GM18498 (cell line): Measurements from ENCODE around the gene FAM83G.
"Not testable (repeated sequence)": the region's sequence is repeated elsewhere in the genome, so short reads cannot be mapped to it uniquely, and the experiment has no call there.

Source experiments
- ATAC-seq: cut with Tn5 transposase; IDR thresholded peaks from one replicate; pipeline ENCODE4 v1.9.1; 2021; ENCODE audit warnings: mild to moderate bottlenecking, moderate library complexity; ENCODE audit not compliant: unreplicated experiment

FAM83G gene

DNA sequence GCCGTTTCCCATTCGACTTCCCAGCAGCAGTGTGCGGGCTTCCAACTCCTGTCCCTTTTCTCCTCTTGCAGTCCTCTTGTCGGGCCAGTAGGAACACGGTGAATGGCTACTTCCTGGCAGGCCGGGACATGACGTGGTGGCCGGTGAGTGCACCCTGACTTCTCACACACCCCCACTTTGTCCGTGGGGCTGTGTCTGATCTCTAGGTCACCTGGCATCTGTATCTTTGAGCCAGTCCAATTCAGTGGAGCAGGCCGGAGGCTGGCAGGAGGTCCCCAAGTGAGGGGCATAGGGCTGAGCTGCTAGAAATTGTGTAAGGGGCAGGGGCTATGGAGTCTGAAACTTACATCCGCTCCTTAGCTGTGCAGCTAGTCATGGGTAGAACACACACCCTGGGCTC is 46.0 kb downstream of the FAM83G start:
- no peak for ATAC-seq

DNA sequence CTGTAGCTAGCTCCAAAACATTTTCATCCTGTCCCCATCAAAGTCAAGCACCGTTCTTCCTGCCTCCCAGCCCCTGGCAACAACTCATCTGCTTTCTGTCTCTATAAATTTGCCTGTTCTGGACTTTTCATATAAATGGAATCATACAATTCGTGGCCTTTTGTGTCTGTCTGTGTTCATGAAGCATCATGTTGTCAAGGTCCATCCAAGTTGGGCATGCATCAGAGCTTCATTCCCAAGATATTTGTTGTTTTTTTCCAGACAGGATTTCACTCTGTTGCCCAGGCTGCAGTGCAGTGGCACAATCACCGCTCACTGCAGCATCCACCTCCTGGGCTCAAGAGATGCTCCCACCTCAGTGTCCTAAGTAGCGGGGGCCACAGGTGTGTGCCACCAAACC is 46.7 kb downstream of the FAM83G start:
- no peak for ATAC-seq

DNA sequence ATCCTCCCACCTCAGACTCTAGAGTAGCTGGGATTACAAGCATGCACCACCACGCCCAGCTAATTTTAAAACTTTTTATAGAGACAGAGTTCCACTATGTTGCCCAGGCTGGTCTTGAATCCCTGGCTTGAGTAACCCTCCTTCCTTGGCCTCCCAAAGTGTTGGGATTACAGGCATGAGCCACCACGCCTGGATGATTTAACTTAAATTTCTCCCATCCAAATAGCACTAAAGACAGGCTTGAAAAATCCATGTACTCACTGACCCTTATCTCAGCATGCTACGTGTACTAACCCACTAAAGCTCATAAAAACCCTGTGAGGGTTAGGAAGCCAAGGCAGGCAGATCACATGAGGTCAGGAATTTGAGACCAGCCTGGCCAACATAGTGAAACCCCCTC is 48.0 kb downstream of the FAM83G start:
- no peak for ATAC-seq

DNA sequence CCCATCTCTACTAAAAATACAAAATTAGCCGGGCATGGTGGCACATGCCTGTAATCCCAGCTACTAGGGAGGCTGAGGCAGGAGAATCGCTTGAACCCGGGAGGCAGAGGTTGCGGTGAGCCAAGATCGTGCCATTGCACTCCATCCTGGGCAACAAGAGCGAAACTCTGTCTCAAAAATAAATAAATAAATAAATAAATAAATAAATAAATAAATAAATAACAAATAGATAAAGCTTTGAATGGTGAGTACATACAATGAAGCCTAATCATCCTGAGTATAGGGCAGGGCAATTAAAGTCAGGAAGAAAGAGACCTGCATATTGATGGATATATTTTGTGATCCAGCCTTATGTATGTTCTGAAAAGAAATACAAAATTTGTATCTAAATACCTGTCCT is 48.5 kb downstream of the FAM83G start:
- ATAC-seq: not testable (repeated sequence)

DNA sequence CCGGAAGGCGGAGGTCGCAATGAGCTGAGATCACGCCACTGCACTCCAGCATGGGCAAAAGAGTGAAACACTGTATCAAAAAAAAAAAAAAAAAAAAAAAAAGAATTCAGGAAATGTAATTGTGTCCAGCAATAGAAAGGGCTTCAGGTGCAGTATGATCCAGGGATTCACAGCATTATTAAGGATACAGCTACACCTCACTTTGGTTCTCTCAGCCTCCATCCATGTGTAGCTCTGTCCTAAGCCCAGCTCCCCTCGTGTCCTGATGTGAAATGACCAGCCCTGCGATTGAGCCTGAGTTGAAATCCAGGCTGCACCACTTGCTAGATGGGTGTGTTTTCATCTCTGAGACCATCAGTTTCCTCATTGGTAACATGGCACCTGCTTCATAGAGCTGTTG is 49.6 kb downstream of the FAM83G start:
- no peak for ATAC-seq

DNA sequence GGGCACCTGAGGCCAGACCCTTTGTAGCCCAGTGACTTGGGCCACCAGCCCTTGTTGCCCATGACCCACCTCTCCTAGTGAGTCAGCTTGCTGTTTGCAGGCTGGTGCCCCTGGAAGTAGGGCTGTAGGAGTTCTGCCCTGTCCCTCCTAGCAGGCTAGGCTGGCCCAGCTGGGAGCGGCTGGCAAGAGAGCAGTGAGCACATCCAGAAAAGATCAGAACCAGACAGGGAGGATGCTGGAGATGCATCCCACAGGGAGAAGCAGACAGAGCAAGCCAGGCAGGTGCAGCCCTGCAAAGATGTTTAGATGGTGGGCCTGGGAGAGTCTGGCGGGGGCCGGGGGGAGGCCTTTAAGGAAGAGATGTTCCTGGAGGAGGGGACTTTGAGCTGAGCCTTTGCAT is 50.2 kb downstream of the FAM83G start:
- no peak for ATAC-seq

DNA sequence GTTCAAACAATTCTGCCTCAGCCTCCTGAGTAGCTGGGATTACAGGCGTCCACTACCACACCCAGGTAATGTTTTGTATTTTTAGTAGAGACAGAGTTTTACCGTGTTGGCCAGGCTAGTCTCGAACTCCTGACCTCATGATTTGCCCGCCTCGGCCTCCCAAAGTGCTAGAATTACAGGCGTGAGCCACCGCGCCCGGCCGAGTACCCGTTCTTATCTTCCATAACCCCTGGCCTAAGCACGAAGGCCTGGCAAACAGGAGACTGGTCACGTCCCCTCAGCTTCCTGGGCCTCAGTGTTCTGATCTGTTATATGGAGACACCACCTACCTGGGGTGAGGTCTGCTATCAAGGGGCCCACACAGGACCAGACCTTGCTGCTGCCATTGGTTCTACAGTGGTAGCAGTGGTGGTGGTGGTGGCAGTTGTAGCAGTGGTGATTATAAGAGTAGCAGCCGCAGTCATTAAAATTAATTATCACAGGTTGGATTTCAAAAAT is 51.3 kb downstream of the FAM83G start:
- ATAC-seq: no peak

DNA sequence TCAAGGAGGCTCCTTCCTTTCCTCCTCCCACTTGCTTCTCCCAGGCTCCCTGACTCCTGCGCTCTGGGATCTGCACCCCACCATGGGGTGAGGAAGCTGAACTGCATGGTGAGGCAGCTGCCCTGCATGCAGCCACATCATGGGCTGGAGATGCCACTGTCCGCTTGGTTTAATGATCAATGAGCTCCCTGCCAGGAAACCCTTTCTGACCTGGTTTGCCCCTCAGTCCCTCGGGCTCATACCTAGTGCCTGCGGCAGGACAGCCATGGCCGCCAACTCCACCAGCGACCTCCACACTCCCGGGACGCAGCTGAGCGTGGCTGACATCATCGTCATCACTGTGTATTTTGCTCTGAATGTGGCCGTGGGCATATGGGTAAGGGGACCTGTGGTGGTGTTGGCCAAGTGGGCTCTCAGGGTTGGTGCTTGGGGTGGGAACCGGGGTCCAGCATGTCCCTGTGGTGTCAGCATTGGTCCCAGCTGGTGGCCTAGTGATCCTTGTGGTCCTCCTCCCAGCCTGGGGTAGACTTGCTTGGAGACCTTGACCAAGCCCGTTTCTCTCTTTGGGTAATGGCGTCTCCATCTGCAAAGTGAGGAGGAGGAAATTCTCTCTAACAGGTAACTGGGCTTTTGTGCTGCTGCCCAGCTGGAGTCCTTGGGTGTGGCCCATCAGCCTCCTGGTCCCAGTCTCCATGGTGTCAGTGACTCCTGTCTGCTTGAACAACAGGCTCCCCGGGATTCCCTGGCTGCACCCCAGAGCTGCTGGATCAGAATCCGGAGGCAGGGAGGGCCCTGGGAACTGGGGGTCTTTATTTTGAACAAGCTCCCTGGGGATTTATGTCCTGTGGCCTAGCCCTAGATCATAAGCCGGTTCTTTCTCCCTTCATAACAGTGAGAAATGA is 52.4 kb downstream of the FAM83G start, which contains the start of gene SLC5A10:
TSS of gene SLC5A10 (plus strand) at position 225 of the 902 bp plus-strand sequence. CDS start at position 266, 41 bp downstream.
- no peak for ATAC-seq

DNA sequence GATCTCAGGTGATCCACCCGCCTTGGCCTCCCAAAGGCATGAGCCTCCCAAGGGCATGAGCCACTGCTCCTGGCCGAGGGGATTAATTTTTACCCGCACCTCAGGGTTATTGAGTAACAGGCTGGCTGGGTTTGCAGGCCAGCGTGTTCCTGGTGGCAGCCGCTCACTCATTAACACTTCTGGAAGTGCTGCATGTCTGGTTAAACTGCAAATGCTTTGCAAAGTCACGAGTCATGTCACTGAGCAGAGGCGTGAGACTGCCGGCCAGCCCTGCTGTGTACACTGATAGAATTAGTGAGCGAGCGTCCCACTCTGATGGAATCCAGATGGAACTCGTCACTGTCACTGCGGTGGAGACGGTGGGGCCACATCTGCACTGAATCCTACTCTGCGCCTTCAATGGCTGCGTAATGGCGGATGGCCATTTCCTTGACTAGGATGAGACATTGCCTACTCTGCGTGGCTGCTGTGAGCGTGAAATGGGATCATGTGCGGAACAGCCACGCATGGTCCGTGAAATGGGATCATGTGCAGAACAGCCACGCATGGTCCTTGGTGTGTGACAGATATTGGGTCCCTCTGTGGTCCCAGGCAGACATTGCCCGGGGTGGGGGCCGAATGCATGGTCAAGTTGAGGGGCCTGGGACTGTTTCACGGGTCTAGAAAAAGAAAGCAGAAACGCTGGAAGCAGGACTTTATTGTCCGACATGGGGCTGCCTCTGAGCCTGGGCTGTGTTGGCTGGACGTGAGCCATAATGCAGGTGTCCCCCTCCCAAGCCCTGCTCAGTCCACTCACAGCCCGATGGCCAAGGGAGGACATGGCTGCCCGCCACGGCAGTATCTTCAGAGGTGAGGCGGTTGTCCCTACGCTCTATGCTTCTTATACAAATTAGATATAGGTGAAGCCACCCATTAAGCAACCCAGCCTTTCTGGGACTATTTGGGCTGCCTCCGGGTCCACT is 53.3 kb downstream of the FAM83G start:
- no peak for ATAC-seq

DNA sequence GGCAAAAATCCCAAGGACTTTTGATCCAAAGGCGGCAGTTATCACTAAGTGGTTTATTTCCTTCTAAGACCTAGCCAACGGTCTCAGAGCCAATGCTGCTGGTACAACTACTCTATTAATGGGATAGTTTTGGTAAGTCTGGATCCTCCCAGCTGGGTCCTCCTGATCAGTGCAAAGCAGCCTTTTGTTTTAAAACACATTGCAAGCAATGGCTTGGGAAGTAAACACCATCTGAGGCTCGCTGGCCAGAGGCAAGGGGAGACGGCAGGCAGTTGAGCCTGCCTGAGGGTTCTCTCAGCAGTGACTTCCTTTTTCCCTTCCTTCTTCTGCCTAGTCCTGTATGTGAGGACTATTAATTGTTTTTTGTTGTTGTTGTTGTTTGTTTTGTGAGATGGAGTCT is 54.2 kb downstream of the FAM83G start:
- no peak for ATAC-seq

DNA sequence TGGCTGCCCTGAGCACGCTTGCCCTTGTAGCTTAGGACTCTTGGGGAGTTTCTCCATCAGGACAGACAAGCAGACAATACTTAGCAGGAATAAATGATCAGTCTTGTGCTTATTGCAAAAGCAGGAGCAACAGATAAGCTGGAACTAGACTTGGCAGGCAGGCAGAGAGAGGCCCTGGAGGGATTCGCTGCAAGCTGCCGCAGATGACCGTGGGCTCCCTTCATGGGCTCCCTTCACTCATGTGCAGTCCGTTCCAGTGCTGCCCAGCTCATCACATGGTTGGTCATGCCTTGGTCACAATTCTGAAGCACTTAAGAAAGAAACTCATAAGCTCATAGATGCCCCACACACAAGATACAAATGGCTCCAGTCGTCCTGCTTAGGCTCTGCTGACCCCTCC is 55.0 kb downstream of the FAM83G start:
- no peak for ATAC-seq

DNA sequence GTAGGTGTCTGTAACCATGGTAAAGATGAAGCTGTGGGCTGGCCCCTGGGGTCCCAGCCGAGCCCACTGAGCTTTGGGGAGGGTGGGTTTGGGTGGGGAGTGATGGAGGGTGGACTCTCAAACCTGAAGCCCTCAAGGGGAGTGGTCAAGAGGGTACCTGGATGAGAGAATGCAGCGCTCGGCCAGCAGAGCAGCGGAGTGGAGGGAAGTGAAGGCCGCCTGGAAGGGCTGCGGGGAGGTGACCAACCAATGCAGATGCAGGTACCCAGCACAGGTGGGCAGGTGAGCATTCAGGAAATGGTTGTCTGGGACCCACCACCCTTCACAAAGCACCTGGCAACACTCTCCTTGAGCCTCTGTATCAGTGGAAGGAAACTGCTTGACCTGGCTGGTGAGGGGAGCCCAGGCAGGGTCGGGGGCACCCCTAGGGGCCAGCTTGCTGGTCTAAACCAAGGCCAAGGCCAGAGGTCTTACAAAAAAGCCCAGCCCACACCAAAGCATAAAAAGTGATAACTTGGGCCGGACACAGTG is 56.0 kb downstream of the FAM83G start:
- ATAC-seq: no peak

DNA sequence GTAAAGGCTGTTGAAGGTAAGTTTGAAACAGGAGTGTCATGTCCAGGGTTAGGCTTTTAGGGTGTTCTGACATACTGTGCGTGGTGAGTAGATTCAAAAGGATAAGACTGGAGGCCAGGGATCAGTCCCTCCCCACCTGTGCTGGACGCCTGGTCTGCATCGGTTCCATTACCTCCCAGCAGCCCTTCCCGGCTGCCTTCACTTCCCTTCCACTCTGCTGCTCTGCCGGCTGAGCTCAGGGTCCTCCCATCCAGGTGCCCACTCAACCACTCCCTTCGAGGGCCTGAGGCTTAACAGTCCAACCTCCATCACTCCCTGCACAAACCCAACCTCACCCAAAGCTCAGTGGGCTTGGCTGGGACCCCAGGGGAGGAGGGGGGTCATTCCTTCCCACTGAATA is 56.7 kb downstream of the FAM83G start:
- no peak for ATAC-seq

DNA sequence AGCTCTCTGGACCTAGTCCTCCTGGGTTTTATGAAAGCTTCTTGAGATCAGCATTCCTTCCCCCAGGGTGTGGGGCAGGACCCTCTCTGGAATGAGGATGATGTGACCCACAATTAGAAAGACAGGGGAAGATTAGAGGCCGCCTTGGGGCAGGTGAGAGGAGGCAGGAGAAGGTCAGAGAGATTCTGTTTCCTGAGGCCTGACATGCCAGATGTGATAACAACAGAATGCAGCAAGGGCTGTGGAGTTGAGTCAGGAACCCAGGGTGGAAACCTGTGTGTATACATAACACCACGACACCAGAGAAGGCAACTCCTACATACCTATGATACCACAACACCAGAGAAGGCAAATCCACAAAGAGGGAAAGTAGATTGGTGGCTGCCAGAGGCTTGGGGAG is 58.0 kb downstream of the FAM83G start:
- no peak for ATAC-seq

DNA sequence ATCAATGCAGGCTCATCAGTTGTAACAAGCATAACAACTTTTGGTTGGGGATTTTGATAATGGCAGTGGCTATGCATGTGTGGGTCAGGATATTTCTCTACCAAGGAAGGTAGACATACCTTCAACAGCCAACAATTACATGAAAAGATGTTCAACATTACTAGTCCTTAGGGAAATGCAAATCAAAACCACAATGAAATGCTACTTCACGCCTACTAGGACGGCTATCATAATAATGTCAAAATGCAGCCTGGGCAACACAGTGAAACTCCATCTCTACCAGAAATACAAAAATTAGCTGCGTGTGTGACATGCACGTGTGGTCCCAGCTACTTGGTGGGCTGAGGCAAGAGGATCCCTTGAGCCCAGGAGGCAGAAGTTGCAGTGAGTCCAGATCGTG is 59.9 kb downstream of the FAM83G start:
- no peak for ATAC-seq

DNA sequence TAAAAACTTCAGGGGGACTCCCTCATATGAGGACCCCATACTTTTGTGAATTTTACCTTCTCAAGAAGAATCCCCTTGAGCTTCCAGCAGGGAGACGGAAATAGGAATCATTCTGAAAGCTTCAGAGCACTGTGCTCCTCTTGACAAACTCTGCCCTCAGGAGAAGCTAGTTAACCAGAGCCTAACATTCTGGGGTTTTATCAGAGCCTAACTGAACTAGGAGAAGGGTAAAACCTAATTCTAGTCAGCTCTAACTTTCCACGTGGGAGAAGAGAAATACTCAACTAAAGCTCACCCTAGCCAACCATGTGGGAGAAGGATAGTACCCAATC is 65.9 kb downstream of the FAM83G start:
- no peak for ATAC-seq

DNA sequence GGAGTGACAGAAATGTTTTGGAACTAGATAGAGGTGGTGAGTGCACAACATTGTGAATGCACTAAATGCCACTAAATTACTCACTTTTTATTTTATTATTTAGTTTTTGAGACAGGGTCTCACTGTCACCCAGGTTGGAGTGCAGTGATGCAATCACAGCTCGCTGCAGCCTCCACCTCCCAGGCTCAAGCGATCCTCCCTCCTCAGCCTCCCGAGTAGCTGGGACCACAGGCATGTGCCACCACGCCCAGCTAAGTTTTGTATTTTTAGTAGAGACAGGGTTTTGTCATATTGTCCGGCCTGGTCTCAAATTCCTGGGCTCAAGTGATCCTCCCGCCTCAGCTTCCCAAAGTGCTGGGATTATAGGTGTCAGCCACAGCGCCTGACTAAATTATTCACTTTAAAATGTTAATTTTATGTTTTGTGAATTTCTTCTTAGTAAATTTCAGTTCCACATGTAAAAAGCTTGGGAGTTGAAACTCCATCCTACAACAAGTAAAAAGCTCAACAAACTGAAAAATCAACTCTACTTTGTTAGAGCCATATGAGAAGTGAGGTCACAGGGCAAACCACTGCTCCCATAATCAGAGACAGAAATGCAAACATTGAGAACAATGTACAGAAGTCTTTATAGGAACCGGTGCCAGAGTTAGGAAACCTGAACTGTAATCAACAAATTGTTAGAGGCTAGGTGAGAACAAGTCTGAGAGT is 66.4 kb downstream of the FAM83G start:
- no peak for ATAC-seq

DNA sequence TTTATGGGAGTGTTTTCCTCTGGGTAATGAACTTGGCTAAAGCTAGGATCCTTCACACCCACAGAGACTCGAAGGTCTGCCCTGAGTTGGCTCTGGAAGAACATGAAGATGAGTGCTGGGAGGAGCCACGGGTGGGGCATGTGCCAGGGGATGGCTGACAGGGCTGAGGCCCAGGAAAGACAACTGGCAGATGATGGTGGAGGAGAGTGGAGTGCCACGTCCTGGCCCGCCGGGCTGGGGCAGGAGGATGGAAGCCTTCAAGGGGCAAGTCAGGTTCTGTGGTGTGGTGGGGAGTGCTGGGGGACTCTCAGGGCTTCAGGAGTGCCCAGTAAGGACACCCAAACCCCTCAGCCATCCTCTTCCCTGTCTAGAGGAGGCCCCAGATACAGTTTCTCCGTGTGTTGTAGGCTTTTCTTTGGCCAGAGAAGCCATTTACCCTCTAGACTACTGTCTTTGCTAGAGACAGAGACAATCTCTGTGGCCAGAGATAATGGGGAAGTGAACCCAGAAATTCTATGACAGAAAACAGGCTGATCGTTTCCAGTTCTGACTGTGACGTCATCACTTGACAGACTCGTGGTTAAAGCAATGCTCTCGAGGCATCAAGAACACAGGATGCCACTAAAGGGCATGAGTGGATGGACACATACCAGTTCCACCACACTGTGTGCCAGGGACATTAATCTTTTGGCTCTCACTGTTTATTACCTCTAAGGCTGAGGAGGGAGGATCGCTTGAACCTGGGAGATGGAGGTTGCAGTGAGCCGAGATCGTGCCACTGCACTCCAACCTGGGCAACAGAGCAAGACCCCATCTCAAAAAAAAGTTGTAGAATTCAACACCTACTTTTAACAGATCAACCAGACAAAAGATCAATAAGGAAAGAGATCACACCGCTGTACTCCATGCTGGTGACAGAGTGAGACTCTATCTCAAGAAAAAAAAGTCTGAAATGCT is 71.2 kb downstream of the FAM83G start:
- no peak for ATAC-seq

DNA sequence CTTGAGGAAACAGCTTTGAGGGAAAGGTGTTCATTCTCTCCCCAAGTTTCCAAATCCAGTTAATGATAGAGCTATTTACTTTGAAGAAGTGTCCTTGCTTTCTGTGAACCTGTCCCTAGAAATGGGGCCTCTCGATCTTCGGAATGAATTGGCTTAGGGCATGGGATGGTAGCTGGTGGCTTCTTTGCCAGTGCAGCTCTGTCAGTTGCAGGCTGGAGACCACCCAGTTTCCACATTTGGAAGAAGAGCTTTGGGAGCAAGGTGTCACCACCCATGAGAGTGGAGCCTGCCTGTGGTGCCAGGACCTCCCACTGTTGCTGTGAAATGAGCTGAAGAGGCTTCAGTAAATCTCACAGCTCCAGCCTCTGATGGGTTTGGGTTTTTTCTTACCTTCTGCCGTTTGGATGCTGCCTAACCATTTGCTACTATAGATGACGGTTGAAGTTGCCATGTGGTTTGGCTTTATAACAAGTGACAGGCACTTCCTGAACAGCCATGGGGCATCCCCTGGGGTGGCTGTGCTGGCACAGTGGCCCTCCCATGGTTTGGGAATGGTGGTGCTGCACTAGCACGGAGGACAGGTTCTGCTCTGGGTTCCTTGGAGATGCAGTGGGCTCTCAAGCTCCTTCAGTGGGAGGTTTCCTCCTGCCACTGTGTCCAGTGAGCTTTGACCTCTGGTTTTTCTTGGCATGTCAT is 72.1 kb downstream of the FAM83G start:
- ATAC-seq: no peak
